Measurements from ENCODE around the gene CD247.

DNA sequence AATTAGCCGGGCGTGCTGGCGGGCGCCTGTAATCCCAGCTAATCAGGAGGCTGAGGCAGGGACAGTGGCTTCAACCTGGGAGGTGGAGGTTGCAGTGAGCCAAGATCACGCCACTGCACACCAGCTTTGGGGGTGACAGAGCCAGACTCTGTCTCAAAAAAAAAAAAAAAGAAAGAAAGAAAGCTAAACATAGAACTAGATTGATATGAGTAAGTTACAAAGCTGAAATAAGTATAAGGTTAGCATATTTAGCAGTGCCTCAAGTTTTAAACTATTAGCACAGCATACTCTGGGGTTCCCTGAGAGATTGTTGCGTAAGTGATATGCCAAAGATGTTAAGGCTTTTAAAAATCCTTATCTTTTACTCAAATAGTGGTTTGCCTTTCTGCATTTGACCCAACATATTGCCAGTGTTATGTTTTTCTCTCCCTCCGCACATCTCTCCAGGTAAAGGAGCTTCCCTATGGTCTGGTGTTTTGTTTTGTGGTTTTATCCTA, 126.1 kb downstream of the CD247 start:
- TF ChIP-seq, protein P1, sequence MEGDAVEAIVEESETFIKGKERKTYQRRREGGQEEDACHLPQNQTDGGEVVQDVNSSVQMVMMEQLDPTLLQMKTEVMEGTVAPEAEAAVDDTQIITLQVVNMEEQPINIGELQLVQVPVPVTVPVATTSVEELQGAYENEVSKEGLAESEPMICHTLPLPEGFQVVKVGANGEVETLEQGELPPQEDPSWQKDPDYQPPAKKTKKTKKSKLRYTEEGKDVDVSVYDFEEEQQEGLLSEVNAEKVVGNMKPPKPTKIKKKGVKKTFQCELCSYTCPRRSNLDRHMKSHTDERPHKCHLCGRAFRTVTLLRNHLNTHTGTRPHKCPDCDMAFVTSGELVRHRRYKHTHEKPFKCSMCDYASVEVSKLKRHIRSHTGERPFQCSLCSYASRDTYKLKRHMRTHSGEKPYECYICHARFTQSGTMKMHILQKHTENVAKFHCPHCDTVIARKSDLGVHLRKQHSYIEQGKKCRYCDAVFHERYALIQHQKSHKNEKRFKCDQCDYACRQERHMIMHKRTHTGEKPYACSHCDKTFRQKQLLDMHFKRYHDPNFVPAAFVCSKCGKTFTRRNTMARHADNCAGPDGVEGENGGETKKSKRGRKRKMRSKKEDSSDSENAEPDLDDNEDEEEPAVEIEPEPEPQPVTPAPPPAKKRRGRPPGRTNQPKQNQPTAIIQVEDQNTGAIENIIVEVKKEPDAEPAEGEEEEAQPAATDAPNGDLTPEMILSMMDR (conservative IDR thresholded peaks at IDR 0.05; ENCODE audit: low read depth, low read length) = no peak
- no peak for TF ChIP-seq EZH2 (IDR thresholded peaks at IDR 0.05; ENCODE audit: borderline replicate concordance, low read depth, low read length, poor library complexity, severe bottlenecking)
